ENCODE results near the gene CEP104.

DNA sequence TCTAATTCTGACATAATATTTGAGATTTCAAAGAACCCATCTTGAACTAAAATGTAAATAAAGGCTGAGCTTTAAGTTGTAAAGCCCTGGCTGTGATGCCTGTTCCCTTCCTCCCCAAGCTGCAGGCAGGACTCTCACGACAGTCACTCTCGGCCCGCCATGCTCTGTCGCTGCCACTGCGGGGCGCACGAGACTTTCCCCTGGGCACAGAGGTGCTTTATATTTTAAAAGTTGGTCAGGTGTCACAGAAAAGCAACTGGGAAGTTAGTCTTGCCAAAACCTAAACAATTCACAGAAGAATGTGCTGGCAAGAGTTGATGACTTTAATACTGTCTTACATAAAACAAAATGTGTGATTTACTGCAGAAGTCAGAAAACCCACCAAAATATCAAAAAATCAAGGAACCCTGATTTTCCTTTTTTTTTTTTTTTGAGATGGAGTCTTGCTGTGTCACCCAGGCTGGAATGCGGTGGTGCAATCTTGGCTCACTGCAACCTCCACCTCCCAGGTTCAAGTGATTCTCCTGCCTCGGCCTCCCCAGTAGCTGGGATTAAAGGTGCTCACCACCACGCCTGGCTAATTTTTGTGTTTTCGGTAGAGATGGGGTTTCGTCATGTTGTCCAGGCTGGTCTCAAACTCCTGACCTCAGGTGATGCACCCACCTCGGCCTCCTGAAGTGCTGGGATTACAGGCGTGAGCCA lies 71.4 kb downstream of the CEP104 start:
- TF ChIP-seq, protein P1, sequence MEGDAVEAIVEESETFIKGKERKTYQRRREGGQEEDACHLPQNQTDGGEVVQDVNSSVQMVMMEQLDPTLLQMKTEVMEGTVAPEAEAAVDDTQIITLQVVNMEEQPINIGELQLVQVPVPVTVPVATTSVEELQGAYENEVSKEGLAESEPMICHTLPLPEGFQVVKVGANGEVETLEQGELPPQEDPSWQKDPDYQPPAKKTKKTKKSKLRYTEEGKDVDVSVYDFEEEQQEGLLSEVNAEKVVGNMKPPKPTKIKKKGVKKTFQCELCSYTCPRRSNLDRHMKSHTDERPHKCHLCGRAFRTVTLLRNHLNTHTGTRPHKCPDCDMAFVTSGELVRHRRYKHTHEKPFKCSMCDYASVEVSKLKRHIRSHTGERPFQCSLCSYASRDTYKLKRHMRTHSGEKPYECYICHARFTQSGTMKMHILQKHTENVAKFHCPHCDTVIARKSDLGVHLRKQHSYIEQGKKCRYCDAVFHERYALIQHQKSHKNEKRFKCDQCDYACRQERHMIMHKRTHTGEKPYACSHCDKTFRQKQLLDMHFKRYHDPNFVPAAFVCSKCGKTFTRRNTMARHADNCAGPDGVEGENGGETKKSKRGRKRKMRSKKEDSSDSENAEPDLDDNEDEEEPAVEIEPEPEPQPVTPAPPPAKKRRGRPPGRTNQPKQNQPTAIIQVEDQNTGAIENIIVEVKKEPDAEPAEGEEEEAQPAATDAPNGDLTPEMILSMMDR (conservative IDR thresholded peaks at IDR 0.05): no peak
- TF ChIP-seq ZFX (IDR thresholded peaks at IDR 0.05): no peak

Measured in C4-2B (cell line).